B cell (primary cell): ENCODE data around the gene KYNU. TPM values are rescaled to one million over a fixed set of nuclear protein-coding genes. Genes with fewer than 3 reads are reported as not detected.

ENCODE experiments used
- polyA plus RNA-seq: library from polyadenylated mRNA; depleted of rRNA; stranded (reverse); fragments of >200 nt; gene quantifications from 2 replicates; pipeline ENCODE4 v1.2.3, GENCODE V29; 2012
- small RNA-seq: library from RNA; depleted of rRNA; stranded (forward); fragments of <200 nt; gene quantifications from one replicate; pipeline ENCODE3, GENCODE V24; 2012; ENCODE audit warnings: low replicate concordance, low read depth; ENCODE audit not compliant: insufficient read length
- total RNA-seq, 2 donors: library from RNA; stranded (reverse); fragments of 120-200 nt in 1 of 2; gene quantifications; 1 replicate in 1 of 2; 2 replicates in 1 of 2; pipeline versions ENCODE4 v1.2.3 to v1.2.4, GENCODE V29; 2013 to 2022

KYNU gene
- total and polyA plus RNA-seq, 2 donors (not counting 1 experiment from before 2014, with no cell fraction given) = 14.5 to 46.2 TPM

Small RNA genes lying within 50 kb of the gene (small RNA-seq; reads per million reads assigned to genes)
- gene MTND4LP12 = not detected
